Measurements from ENCODE around the gene PLA2G6.

The PLA2G6 gene

GRCh38 chr22:38220163-38220562 is 38.5 kb upstream of the PLA2G6 start:
- TF ChIP-seq CTCF (IDR thresholded peaks at IDR 0.05) = no peak
- peak overlapping the region; percentile 93 to 94 for H3K27ac ChIP-seq
- no peak for DNase-seq (ENCODE audit: low spot score)
- H3K4me3 ChIP-seq = no peak overlapping the region

- DNase-seq (ENCODE audit: low spot score) = no peak
- no peak overlapping the region for H3K4me3 ChIP-seq
- peak overlapping the region; percentile 93 to 94 for H3K27ac ChIP-seq
- TF ChIP-seq CTCF (IDR thresholded peaks at IDR 0.05) = no peak
Measured at GRCh38 chr22:38219632-38220031, 38.0 kb upstream of the PLA2G6 start.

GRCh38 chr22:38218661-38219622 is 37.3 kb upstream of the PLA2G6 start:
- peak overlapping the region; percentile 93 to 94 for H3K27ac ChIP-seq
- H3K4me3 ChIP-seq = peak overlapping the region; percentile 10
- peak; percentile 92 for DNase-seq (ENCODE audit: low spot score)
- no peak for TF ChIP-seq CTCF (IDR thresholded peaks at IDR 0.05)

GRCh38 chr22:38215156-38216038 is 33.8 kb upstream of the PLA2G6 start:
- Histone ChIP-seq H3K4me3 (no peak overlapping the region), H3K27ac (peak overlapping the region; percentile 30 to 50)
- no peak for TF ChIP-seq CTCF (IDR thresholded peaks at IDR 0.05)
- DNase-seq (ENCODE audit: low spot score) = no peak

- Histone ChIP-seq H3K27ac (peak overlapping the region; percentile 24 to 50), H3K4me3 (peak overlapping the region; percentile 60)
- DNase-seq (ENCODE audit: low spot score) = no peak
- TF ChIP-seq CTCF (IDR thresholded peaks at IDR 0.05) = no peak
Measured at GRCh38 chr22:38214302-38215056, 32.8 kb upstream of the PLA2G6 start.

- no peak for DNase-seq (ENCODE audit: low spot score)
- H3K27ac ChIP-seq = peak overlapping the region; percentile 24 to 50
- TF ChIP-seq CTCF (IDR thresholded peaks at IDR 0.05) = no peak
- peak overlapping the region; percentile 60 for H3K4me3 ChIP-seq
Measured at GRCh38 chr22:38213990-38214301, 32.3 kb upstream of the PLA2G6 start.
